ENCODE results near the gene SYNDIG1.

SYNDIG1 gene

GRCh38 chr20:24640276-24640675 lies 170.8 kb downstream of the SYNDIG1 start:
- no peak for DNase-seq

GRCh38 chr20:24640686-24641085 lies 171.3 kb downstream of the SYNDIG1 start:
- DNase-seq, result no peak

GRCh38 chr20:24643731-24644626 lies 174.6 kb downstream of the SYNDIG1 start:
- DNase-seq, result no peak

GRCh38 chr20:24646321-24646720 lies 176.9 kb downstream of the SYNDIG1 start:
- DNase-seq, result no peak

- no peak for DNase-seq
Observed at GRCh38 chr20:24647713-24648112, 178.3 kb downstream of the SYNDIG1 start.

- no peak for DNase-seq
Observed at GRCh38 chr20:24648481-24648880, 179.1 kb downstream of the SYNDIG1 start.

GRCh38 chr20:24648919-24649318 lies 179.5 kb downstream of the SYNDIG1 start:
- no peak for DNase-seq

GRCh38 chr20:24649787-24650490 lies 180.5 kb downstream of the SYNDIG1 start:
- no peak for DNase-seq

- no peak for DNase-seq
Observed at GRCh38 chr20:24651171-24651975, 181.9 kb downstream of the SYNDIG1 start.

- DNase-seq, result no peak
Observed at GRCh38 chr20:24651976-24652345, 182.5 kb downstream of the SYNDIG1 start.

- DNase-seq, result no peak
Observed at GRCh38 chr20:24653306-24653705, 183.9 kb downstream of the SYNDIG1 start.

- DNase-seq, result no peak
Observed at GRCh38 chr20:24654425-24654824, 185.0 kb downstream of the SYNDIG1 start.

- DNase-seq, result no peak
Observed at GRCh38 chr20:24656391-24656790, 187.0 kb downstream of the SYNDIG1 start.

GRCh38 chr20:24657196-24657595 lies 187.8 kb downstream of the SYNDIG1 start:
- no peak for DNase-seq

GRCh38 chr20:24657878-24658620 lies 188.6 kb downstream of the SYNDIG1 start:
- no peak for DNase-seq

GRCh38 chr20:24658920-24659660 lies 189.7 kb downstream of the SYNDIG1 start:
- no peak for DNase-seq

- no peak for DNase-seq
Observed at GRCh38 chr20:24659835-24660234, 190.4 kb downstream of the SYNDIG1 start.

GRCh38 chr20:24660651-24661050 lies 191.2 kb downstream of the SYNDIG1 start:
- DNase-seq, result no peak

- no peak for DNase-seq
Observed at GRCh38 chr20:24661255-24661654, 191.8 kb downstream of the SYNDIG1 start.

GRCh38 chr20:24662322-24662721 lies 192.9 kb downstream of the SYNDIG1 start:
- no peak for DNase-seq

GRCh38 chr20:24662752-24663365 lies 193.4 kb downstream of the SYNDIG1 start:
- DNase-seq, result no peak

Data from central memory CD4-positive, alpha-beta T cell (primary cell).